SHP77 treated with DMSO at 0.1 percent for 48 hours (cell line): Measurements from ENCODE around the gene LTO1.

Source experiments
- DNase-seq: peaks from one replicate; lab custom pipeline; 2025; lab: John Stamatoyannopoulos, UW

LTO1 gene

DNA sequence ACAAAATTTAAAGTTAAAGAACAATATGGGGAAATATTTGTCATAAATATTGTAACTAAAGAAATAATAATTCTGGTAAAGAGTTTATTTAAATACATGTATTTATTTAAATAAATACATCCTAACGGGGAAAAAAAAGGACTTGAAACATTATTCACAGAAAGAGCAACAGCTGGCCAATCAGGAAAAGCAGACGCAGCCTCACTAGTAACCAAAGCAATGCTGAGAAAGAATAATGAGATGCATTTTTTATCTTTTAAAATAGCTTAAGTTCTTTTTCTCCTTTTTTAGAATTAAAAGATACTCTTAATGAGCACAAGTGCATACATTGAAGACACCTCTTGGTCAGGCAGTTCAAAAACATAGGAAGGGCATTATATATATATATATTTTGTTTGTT, 2.6 kb upstream of the LTO1 start:
- DNase-seq: no peak

DNA sequence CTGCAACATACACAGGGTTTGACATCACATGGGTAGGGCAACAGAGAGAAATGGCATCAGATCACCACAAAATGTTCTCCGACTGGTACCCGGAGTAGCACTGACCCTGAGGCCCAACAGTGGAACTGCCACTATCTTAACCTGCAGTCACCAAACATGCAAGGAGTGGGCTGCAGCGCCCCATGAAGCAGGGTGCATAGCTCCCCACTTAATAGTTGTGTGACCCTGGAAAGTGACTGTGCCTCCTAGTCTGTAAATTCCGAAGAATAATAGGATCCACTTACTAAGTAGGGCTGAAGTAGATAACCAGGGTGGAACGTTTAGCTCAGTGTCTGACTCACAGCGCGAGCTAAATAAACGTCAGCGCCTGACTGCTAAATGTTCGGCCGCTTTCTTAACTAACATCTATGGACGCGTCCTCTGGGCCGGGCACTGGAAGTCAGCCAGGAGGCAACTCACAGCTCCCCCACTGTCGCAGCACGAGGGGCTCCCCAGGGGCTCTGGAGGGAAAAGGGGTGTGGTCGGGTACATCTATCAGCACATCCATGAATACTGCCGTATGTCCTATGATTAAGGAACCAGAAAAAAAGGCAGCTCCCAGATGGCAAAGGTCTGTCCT, 777 bp downstream of the LTO1 start:
- DNase-seq: no peak

GRCh38 chr11:69671734-69672465, 3.3 kb downstream of the LTO1 start:
- DNase-seq: no peak

GRCh38 chr11:69670158-69670845, 4.9 kb downstream of the LTO1 start:
- DNase-seq: peak; percentile 89

- no peak for DNase-seq
These were observed 5.7 kb downstream of the LTO1 start for GRCh38 chr11:69669486-69669885.

GRCh38 chr11:69667619-69668604, 7.2 kb downstream of the LTO1 start:
- no peak for DNase-seq

DNA sequence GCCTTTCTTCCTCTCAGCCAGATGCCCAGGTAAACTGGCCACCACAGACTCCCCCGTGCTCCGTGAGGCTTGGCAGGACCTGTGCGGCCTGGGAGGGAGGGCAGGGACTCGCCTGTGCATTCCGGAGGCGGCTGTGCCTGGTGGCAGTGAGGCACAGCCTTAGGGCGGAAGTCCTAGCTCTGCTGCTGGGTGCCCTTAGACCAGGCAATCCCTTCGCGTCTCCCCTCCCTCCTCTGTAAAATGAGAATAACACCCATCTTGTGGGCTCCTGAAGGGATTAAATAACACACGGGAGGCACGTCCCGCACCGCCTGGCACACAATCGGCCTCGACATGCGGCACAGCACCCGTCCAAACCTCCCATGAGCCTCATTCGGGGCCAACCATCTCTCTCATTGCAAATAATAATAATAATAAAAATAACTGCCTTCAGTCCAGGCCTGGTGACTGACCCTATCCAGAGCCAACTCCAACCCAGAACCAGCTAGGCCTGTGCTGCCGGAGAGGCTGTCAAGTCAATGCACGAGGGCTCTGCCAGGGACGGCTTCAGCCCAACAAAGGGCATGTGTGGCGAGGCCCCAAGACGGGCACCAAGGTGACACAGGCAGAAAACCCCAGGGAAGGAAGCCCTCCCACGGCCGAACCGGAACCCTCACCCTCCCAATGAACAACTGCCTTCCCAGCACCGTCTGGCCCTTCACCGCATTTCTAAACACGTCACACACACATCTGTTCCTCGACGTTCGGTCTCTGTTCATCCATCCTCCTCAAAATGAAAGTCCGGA, 8.2 kb downstream of the LTO1 start:
- DNase-seq: no peak

GRCh38 chr11:69666261-69666660, 8.9 kb downstream of the LTO1 start:
- no peak for DNase-seq

DNA sequence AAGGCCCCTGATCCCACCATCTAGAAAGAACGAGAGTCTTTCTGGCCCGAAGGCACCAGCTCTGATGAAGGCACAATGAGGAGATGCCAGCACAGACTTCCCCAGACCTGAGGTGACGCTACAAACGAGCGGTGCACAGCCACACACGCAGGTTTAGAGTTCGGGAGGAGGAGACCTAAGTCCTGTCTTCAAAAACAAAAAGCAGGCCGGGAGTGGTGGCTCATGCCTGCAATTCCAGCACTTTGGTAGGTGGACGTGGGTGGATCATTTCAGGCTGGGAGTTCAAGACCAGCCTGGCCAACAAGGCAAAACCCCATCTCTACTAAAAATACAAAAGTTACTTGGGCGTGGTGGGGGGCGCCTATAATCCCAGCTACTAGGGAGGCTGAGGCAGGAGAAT, 9.5 kb downstream of the LTO1 start:
- no peak for DNase-seq

- no peak for DNase-seq
These were observed 10.3 kb downstream of the LTO1 start for GRCh38 chr11:69664901-69665300.

DNA sequence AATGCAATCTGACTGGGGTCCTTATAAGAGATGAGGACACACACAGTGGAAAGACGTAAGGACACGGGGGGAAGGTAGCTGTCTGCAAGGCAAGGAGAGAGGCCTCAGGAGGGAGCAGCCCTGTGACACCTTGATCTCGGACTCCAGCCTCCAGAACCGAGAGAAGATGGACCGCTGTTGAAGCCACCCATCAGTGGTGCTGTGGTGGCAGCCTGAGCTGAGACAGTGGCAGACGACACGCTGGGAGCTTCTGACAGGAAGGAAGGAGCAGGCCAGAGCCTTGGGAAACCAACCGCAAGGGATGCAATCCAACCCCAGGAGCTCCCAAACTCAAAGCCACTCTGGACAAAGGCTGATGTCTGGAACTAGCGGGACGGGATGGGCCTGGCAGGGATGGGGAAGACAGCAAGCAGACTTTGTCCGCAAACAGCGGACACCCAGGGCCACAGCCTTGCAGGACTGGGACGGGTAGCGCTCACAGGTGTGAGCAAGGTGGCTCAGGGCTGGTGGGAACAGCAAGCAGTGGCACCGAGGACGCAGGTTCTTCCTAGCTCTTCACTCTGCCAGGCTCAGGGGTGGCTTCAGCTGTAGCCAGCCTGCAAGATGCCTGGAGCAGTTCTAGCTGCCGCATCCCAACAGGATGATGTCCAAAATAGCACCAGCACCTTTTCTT, 10.9 kb downstream of the LTO1 start:
- no peak for DNase-seq

GRCh38 chr11:69663326-69663725, 11.8 kb downstream of the LTO1 start:
- no peak for DNase-seq

DNA sequence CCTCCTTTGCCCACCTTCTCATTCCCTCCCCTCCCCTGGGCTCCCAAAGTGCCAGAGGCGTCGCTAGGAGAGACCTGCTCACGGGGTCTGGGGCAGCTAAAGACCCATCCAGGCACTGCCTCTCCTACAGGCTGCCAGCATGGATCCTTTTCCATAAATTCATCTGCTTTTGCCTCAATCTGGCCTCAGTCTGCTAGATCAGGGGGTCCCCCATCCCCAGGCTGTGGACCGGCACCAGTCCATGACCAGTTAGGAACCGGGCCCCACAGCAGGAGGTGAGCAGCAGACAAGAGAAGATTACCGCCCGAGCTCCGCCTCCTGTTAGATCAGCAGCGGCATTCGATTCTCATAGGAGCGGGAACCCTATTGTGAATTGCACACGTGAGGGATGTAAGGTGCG, 12.3 kb downstream of the LTO1 start:
- DNase-seq: no peak

DNA sequence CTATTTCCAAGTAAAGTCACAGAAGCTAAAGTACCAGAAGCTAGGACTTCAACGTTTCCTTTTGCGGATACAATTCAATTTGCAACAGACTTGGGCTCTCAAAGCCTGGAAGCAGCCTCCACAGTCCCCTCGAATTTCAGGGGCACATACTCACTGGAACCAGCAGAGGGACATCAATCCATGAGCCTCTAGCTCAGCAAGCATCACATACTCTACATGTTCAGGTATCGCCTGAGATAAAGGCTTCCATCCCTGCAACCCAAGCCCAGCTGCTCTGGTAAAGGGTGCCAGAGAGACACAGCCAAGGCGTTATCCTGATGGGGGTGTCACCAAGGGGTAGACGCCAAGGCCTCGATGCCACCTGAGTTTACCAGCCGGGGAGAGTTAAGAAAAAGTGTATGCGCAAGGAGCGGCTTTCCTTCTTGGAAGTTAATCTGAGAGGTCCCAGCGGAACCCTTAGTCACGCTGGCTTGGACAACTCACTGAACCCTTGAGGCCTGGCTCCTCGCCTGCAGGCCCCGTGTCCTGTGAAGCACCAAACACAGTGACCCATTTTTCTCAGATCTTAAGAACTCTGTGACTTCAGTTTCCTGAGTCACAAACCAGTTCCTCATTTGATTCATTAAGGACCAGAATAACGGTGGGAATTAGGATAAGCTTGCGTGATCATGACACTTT, 13.0 kb downstream of the LTO1 start:
- no peak for DNase-seq

- no peak for DNase-seq
These were observed 13.8 kb downstream of the LTO1 start for GRCh38 chr11:69661413-69661715.

GRCh38 chr11:69660001-69660500, 15.1 kb downstream of the LTO1 start:
- DNase-seq: no peak

GRCh38 chr11:69659591-69659990, 15.6 kb downstream of the LTO1 start:
- no peak for DNase-seq

DNA sequence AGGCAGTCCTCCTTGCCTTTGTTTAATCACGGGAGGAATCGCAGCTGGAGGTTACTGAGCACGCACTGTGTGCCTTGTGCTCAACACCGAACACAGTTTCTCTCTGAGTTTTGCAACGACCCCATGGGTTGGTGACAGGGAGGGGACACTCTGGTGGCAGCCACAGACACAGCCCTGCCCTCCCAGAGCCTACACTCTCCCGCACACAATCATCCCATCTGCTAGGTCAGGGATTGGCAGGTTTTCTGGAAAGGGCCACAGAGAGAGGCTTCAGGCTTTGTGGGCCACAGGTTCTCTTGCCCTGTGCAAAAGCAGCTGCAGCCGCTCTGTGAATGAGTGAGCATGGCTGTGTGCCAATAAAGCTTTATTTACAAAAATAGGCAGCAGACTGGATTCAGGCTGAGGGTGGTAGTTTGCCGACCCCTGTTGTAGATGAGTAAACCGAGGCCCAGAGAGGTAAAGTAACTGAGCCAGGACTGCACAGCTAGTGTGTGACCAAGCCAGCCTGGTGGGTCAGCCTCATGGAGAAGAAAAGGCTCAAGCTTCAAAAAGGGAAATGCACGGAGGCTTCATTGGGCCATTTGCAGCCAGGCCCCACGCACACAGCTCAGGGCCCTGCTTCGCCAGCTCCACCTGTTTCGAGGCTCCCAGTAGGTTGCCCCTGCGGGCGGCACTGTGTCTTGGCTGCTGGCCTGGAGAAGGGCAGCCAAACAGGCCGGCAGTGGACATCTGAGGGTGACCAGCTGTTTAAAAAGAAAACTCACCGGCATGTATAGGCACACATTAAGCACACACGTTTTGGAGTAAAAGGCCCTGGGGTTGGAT, 16.3 kb downstream of the LTO1 start:
- DNase-seq: peak; percentile 66

DNA sequence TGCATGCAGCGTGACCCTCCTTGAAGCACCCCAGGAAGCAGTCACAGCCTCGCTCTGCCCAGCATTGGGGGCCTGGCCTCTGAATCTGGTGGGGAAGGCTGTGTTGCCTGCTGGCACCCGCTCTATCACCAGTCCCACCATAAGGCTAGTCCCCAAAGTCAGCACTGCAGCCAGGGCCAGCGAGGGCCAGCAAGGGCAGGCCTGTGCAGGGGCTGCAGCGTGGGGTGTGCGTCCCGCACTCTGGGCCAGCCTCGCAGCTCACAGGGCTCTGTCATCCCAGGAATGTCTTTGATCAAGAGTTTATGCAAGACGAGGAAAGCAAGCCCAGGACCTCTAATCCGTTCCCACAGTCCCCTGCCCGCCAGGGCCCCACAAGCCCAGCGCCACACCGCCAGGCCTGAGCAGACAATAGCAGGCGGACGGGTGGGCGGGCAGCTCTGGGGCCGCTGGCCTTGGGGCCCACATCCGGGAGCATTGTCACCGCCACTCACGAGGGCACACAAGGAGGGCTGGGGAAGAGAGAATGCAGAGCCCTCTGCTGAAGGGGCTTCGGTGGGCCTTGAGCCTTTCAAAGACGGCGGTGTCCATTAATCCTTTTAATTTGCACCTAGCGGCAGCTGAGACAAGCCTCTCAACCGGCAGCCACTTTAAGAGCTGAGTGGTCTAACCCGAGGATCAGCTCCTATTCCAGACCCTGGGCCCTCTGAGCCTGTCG, 17.1 kb downstream of the LTO1 start:
- DNase-seq: no peak
